ENCODE results near the gene SEC14L3.

The SEC14L3 gene

DNA sequence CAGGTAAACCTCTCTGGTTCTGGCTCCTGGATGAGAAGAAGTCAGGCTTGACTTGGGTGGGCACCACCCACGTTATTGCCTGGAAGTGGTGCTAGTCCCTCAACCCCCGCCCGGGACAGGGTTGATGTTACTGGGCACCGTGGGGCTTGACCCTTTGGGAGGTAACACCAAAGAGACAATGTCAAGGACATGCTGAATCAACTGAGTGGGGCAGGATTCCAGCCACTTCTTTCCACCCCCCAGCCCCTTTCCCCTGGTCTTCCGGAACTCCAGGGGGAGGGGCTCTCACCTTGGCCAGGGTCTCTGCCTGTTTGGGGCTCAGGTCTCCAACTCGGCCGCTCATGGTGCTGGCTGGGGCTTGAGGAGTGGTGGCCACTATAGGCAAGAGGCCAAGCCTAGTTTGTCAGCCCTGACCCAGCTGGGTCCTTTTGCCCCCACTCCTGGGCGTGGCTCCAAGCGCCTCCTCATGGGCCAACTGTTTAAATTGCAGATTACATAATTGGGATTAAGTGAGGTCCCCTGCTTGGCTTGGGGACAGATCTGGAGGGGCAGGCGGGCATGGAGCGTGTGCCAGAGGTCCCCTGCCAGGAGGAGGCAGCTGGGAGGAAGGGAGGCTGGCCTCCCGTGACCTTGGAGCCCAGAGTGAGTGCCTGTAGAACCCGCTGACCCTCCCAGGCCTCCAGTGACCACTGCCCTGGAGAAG, at the start of gene SEC14L3:
TSS of gene SEC14L3 (minus strand) at position 402 of the 703 bp plus-strand sequence. CDS start at position 343, 59 bp downstream.
- DNase-seq (ENCODE audit: low read depth), result no peak

DNA sequence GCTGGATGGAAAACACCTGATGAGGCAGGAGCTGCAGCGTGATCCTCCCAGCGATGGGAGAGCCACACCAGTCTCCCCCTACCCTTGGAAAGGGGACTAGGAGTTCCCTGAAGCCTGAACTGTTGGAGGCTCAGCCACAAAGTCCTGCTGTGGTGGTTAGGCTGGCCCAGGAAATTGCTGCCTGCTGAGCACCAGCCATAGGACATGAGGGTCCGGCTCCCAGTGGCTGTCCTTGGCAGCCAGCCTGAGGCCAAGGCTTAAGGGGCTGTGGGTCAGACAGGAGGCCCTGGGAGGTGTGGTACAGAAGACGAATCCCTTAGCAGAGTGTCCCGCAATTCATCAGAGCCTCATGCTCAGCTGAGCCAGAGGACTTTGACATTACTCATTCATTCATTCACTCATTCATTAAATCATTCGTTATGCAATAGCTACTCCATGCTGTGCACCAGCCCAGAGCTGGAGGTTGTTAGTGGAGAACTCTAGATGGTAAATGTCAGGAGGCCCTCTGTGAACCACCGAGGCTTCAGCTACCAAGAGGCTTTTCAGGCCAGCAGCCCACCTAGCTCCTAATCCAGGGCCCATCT, 48.1 kb upstream of the SEC14L3 start:
- no peak for DNase-seq (ENCODE audit: low read depth)
- no peak overlapping the region for H3K4me3 ChIP-seq (ENCODE audit: low read depth, low read length)

More for the DNA sequence above, at the start of gene SEC14L3:
- no peak within 1 kb of the TSS for H3K4me3 ChIP-seq (ENCODE audit: low read depth, low read length)

- H3K4me3 ChIP-seq (ENCODE audit: low read depth, low read length), result no peak overlapping the region
- no peak for DNase-seq (ENCODE audit: low read depth)
Measured at GRCh38 chr22:30516731-30517130, 44.9 kb upstream of the SEC14L3 start.

- H3K4me3 ChIP-seq (ENCODE audit: low read depth, low read length), result no peak overlapping the region
- no peak for DNase-seq (ENCODE audit: low read depth)
Measured at GRCh38 chr22:30516273-30516672, 44.5 kb upstream of the SEC14L3 start.

GRCh38 chr22:30514252-30514651, 42.4 kb upstream of the SEC14L3 start:
- no peak overlapping the region for H3K4me3 ChIP-seq (ENCODE audit: low read depth, low read length)
- no peak for DNase-seq (ENCODE audit: low read depth)

GRCh38 chr22:30513462-30513861, 41.6 kb upstream of the SEC14L3 start:
- no peak for DNase-seq (ENCODE audit: low read depth)

DNA sequence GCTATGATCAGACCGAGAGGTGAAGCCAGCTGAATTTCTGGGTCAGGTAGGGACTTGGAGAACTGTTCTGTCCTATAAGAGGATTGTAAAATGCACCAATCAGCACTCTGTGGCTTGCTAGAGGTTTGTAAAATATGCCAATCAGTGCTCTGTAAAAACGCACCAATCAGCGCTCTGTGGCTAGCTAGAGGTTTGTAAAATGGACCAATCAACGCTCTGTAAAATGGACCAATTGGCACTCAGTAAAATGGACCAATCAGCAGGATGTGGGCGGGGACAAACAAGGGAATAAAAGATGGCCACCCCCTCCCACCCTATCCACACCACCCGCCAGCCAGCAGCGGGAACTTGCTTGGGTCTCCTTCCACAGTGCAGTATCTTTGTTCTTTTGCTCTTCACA, 40.1 kb upstream of the SEC14L3 start:
- H3K4me3 ChIP-seq (ENCODE audit: low read depth, low read length), result no peak overlapping the region

More at GRCh38 chr22:30513462-30513861, 41.6 kb upstream of the SEC14L3 start:
- no peak overlapping the region for H3K4me3 ChIP-seq (ENCODE audit: low read depth, low read length)

GRCh38 chr22:30511109-30511508, 39.3 kb upstream of the SEC14L3 start:
- no peak for DNase-seq (ENCODE audit: low read depth)
- H3K4me3 ChIP-seq (ENCODE audit: low read depth, low read length), result no peak overlapping the region

More for the DNA sequence above, 40.1 kb upstream of the SEC14L3 start:
- no peak for DNase-seq (ENCODE audit: low read depth)

DNA sequence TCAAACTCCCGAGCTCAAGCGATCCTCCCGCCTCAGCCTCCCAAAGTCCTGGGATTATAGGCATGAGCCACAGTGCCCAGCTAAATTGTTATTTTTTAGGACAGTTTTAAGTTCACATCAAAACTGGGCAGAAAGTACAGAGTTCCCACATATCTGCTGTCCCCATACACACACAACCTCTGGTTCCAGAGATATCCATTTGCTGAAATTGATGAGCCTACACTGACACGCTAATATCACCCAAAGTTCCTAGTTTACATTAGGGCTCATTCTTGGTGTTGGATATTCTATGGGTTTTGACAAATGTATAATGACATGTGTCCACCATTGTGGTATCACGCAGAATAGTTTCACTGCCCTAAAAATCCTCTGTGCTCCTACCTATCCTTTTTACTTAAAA, 36.4 kb upstream of the SEC14L3 start:
- no peak for DNase-seq (ENCODE audit: low read depth)
- H3K4me3 ChIP-seq (ENCODE audit: low read depth, low read length), result no peak overlapping the region

DNA sequence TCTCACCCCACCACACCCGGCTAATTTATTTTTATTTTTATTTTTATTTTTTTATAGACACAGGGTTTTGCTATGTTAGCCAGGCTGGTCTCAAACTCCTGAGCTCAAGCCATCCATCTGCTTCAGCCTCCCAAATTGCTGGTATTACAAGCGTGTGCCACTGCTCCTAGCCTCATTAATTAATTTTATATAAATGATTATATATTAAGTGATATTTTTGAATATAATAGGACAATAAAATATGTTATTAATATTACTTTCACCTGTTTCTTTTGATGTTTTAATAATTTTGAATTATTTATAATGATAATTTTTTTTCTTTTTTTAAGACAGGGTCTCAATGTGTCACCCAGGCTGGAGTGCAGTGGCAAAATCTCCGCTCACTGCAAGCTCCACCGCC, 35.9 kb upstream of the SEC14L3 start:
- no peak for DNase-seq (ENCODE audit: low read depth)
- H3K4me3 ChIP-seq (ENCODE audit: low read depth, low read length), result no peak overlapping the region

DNA sequence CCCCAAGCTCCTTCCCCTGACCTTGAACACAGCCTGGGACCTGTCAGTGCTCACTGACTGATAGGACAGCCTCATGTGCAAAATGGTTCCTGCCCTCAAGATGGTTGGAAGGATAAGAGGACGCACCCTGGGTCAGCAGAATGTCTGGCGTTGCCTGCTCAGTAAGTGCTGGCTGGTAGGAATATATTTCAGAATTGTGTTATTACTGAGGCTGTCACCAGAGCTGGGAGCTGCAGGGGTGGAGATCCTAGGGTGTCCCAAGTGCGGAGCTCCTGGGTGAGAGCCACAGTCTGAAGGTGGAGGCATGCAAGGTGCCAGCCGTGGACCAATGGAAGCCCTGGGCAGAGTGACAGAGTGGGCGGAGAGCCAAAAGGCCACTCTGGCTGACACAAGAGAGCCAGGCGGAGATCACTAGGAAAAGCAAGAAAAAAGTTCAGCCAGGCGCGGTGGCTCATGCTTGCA, 34.7 kb upstream of the SEC14L3 start:
- H3K4me3 ChIP-seq (ENCODE audit: low read depth, low read length), result no peak overlapping the region
- DNase-seq (ENCODE audit: low read depth), result no peak

DNA sequence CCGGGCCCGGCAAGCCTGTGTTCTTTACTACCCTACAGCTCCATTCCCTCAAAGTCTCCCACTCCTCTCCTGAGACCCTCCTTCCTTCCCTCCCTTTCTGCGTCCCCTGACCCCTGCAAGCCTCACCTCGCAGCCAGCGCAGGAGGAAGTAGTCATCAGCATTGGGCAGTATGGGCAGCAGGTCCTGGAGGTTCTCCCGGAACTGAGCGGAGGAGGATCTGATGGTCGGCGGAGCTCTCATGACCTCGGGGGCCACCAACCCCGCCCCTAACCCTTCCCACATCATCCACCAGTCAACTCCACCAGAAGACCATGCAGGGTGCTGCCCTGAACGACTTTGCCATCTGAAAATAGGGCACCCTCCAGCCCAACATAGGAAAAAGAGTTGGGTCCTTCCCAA, 31.7 kb upstream of the SEC14L3 start:
- no peak for DNase-seq (ENCODE audit: low read depth)
- H3K4me3 ChIP-seq (ENCODE audit: low read depth, low read length), result no peak overlapping the region

DNA sequence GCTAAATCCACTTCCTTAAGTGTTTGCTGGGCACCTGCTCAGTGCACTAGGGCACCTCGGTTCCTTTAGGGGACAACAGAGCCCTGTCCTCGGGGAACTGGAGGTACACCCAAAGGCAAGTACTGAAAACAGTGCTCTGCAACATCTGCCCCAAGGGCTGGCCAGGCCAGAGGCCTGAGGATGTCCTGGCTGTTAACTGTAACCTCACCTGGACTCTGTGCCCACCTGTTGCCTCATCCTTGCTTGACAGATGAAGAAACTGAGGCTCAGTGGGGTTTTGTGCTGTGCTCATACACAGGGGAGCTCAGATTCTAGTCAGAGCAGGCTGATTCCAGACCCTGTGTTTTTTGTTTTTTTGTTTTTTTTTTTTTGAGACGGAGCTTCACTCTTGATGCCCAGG, 31.1 kb upstream of the SEC14L3 start:
- no peak for DNase-seq (ENCODE audit: low read depth)

DNA sequence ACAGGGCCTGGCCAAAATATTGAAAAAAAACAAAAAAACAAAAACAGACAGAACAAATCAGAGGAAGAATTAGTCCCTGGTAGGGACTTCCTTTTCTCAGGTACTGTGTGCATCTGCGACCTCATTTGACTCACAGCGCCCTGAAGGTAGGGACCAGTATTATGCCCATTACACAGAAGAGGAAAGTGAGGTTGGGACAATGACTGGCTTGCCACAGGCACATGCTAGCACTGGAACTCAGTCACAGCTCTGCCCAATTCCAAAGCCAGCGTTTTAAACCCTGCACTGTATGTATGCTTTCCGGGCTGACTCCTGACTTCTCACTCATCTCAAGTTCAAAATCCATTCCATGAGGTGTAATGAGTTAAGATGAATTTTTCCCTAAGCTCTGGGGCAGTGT, 30.3 kb upstream of the SEC14L3 start:
- no peak overlapping the region for H3K4me3 ChIP-seq (ENCODE audit: low read depth, low read length)
- no peak for DNase-seq (ENCODE audit: low read depth)

More for the DNA sequence above, 31.1 kb upstream of the SEC14L3 start:
- H3K4me3 ChIP-seq (ENCODE audit: low read depth, low read length), result no peak overlapping the region

DNA sequence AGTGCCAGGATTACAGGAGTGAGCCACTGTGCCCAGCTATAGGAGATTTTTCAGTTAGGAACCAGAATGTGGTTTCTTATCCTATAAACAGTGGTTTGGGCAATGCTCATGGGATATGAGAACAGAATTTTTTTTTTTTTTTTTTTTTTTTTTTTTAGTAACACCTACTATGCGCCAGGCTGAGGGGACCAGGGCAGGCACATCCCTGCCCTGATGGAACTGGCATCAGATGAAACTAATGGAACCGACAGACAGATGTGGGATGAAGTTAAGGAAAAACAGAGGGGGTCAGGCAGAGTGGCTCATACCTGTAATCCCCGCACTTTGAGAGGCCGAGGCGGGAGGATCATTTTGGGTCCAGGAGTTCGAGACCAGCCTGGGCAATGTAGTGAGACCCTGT, 28.8 kb upstream of the SEC14L3 start:
- H3K4me3 ChIP-seq (ENCODE audit: low read depth, low read length), result no peak overlapping the region
- no peak for DNase-seq (ENCODE audit: low read depth)

DNA sequence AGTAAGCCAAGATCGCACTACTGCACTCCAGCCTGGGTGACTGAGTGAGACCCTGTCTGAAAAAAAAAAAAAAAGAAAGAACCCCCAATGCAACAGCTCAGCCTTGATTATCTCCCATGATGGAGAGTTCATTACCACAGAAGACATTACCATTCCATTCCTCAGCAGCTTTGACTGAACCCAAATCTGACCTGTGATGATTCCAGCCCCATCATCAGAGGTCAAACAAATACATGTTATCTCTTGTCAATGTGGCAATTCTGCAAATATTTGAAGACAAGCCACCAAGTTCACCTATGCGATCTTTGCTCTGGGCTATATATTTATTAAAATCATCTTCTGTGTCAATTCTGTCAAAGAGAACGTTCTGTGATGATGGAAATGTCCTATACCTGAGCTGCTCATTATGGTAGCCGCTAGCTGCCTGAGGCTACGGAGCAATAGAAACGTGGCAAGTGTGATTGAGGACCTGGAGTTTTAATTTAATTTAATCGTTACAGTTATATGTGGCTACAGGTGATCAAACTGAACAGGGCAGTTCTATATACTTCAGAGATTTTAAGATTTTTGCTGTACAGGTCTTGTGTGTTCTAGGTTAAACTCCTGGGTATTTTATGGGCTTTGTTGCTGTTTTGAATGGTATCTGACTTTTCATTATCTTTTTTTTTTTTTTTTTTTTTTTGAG, 25.8 kb upstream of the SEC14L3 start:
- H3K4me3 ChIP-seq (ENCODE audit: low read depth, low read length), result no peak overlapping the region
- DNase-seq (ENCODE audit: low read depth), result no peak

DNA sequence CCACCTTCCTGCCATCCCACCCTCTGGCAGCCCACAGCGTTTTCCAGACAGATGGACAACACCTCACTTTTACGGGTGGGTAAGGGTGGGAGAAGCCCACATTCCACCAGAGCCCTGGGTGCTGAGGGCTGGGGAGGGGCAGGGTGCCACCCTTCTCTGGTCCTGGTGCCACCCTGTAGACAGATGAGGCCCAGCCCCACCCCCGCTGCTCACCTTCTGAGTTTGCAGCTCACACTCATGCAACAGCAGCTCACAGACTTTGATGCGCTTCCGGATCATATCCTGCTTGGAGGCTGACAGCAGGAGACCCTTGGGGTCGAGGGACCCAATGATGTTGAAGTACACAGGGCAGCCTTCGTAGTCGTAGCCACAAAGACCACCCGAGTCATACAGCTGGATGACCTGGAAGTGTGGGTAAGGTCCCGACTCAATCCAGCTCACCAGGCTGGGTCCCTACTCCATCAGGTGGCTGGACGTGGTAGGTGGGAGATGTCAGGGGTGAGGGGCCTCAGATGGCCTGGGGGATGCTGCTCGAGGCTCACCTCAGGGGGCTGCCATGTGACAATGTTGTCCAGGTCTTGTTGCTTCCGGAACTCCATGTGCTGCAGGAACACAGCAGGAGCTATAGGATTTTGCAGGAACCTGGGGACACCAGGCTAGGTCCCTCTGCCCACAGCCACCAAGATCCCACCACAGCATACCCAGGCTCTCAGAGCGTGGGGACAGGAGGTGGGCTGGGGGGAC, 23.4 kb upstream of the SEC14L3 start:
- DNase-seq (ENCODE audit: low read depth), result no peak
- no peak overlapping the region for H3K4me3 ChIP-seq (ENCODE audit: low read depth, low read length)

DNA sequence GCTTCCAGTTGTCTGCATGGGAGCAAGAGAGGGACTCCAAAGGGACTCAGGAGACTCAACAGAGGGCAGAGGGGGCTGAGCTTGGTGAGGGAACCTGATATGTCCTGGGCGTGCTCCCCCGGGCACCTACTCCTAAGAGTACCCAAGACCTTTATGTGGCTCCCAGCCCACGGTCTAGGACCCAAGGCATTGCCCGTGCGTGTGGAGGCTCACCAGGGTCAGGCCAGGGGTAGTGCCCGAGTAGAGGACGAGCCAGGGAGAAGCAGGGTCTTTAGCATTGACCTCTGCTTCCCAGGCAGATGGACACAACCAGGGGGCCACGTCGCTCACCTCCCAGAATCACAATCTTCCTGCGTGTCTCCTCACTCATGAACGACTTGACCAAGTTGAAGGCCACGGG, 20.3 kb upstream of the SEC14L3 start:
- no peak for DNase-seq (ENCODE audit: low read depth)

GRCh38 chr22:30491381-30491780, 19.6 kb upstream of the SEC14L3 start:
- H3K4me3 ChIP-seq (ENCODE audit: low read depth, low read length), result no peak overlapping the region
- no peak for DNase-seq (ENCODE audit: low read depth)

More for the DNA sequence above, 20.3 kb upstream of the SEC14L3 start:
- H3K4me3 ChIP-seq (ENCODE audit: low read depth, low read length), result no peak overlapping the region

DNA sequence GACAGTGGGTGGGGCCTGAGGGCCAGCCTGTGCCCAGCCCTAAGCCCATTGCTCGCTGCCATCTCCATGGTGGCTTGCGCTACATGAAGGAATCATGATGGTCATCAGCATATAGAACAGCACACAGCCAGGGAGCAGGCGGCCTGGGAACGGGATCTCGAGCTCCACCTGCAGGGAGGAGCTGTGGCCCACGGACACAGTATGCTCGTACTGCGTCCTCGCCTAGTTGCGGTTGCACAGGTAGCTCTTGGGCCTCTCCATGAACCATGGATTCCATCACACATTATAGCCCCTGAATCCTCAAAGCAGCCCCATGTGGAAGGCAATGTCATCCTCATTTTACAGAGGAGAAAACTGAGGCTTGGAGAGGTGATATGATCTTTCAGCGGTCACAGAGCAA, 18.6 kb upstream of the SEC14L3 start:
- no peak for DNase-seq (ENCODE audit: low read depth)
- H3K4me3 ChIP-seq (ENCODE audit: low read depth, low read length), result no peak overlapping the region

Measured in skeletal muscle cell (primary cell).